WTC11 (cell line): ENCODE results near the gene NDC1. TPM values are rescaled to one million over a fixed set of nuclear protein-coding genes. Genes with fewer than 3 reads are reported as not detected.
"Not testable (repeated sequence)": the region's sequence is repeated elsewhere in the genome, so short reads cannot be mapped to it uniquely, and the experiment has no call there.

Source experiments
- ATAC-seq: fragments of 200-7000 bp; cut with Tn5 transposase; 2 replicates; pipeline ENCODE4 v1.10.0; 2021; ENCODE audit warnings: mild to moderate bottlenecking, moderate library complexity
- CTCF ChIA-PET: fragments of 300-600 bp; sonication (Branson Sonifier 250); formaldehyde crosslinking; loops from one replicate; lab custom pipeline; 2021; ENCODE audit warnings: antibody characterized with exemption; lab: Charles Lee
- POLR2A ChIA-PET: fragments of 350-600 bp; sonication (Branson Sonifier 250); formaldehyde crosslinking; loops from one replicate; lab custom pipeline; 2021; ENCODE audit warnings: antibody characterized with exemption; lab: Charles Lee
- DNase-seq: peaks from one replicate; pipeline ENCODE4 v3.0.0; 2021; ENCODE audit warnings: low spot score
- H3K27ac Mint-ChIP-seq: 2 replicates; pipeline ENCODE4 v1.8.0; 2021; ENCODE audit warnings: mixed read lengths
- H3K27me3 Mint-ChIP-seq: 2 replicates; pipeline ENCODE4 v1.8.0; 2021; ENCODE audit warnings: low read depth, mild to moderate bottlenecking, moderate library complexity, mixed read lengths
- H3K36me3 Mint-ChIP-seq: 2 replicates; pipeline ENCODE4 v1.8.0; 2021; ENCODE audit warnings: mixed read lengths
- H3K4me1 Mint-ChIP-seq: 2 replicates; pipeline ENCODE4 v1.8.0; 2022; ENCODE audit warnings: mixed read lengths
- H3K4me3 Mint-ChIP-seq: 2 replicates; pipeline ENCODE4 v1.8.0; 2021; ENCODE audit warnings: mild to moderate bottlenecking, moderate library complexity, mixed read lengths
- H3K9me3 Mint-ChIP-seq: 2 replicates; pipeline ENCODE4 v1.8.0; 2021; ENCODE audit warnings: mixed read lengths
- ARID4B ChIP-seq: sonication (generic); formaldehyde crosslinking; IDR thresholded peaks from 2 replicates; pipeline ENCODE4 v1.8.0; 2023; ENCODE audit warnings: missing genetic modification reagents, mild to moderate bottlenecking, borderline replicate concordance
- ATF1 ChIP-seq: sonication (generic); formaldehyde crosslinking; IDR thresholded peaks from 2 replicates; pipeline ENCODE4 v1.8.1; 2023; ENCODE audit warnings: mild to moderate bottlenecking, moderate library complexity, missing genetic modification reagents
- E2F5 ChIP-seq: sonication (generic); formaldehyde crosslinking; IDR thresholded peaks from 2 replicates; pipeline ENCODE4 v1.8.1; 2022; ENCODE audit warnings: mild to moderate bottlenecking, moderate library complexity, missing genetic modification reagents
- ESRRA ChIP-seq: sonication (generic); formaldehyde crosslinking; IDR thresholded peaks from 2 replicates; pipeline ENCODE4 v1.8.1; 2022; ENCODE audit warnings: mild to moderate bottlenecking, missing genetic modification reagents, borderline replicate concordance
- GRHL2 ChIP-seq: fragments of 250-450 bp; sonication (Bioruptor Pico); IDR thresholded peaks from 2 replicates; pipeline ENCODE4 v1.8.0; 2022; ENCODE audit warnings: mild to moderate bottlenecking, moderate library complexity; ENCODE audit not compliant: insufficient replicate concordance, severe bottlenecking
- MXD4 ChIP-seq: fragments of 250-450 bp; sonication (Bioruptor Pico); IDR thresholded peaks from 2 replicates; pipeline ENCODE4 v1.8.0; 2021; ENCODE audit warnings: mild to moderate bottlenecking, moderate library complexity, borderline replicate concordance
- NFE2L1 ChIP-seq: sonication (generic); formaldehyde crosslinking; IDR thresholded peaks from 2 replicates; pipeline ENCODE4 v1.8.1; 2023; ENCODE audit warnings: missing genetic modification reagents
- NR1H2 ChIP-seq: sonication (generic); formaldehyde crosslinking; IDR thresholded peaks from 2 replicates; pipeline ENCODE4 v1.9.0; 2021; ENCODE audit warnings: mild to moderate bottlenecking, moderate library complexity, missing genetic modification reagents
- RELA ChIP-seq: sonication (generic); formaldehyde crosslinking; IDR thresholded peaks from 2 replicates; pipeline ENCODE4 v1.8.1; 2022; ENCODE audit warnings: missing genetic modification reagents, mild to moderate bottlenecking, borderline replicate concordance
- SMAD3 ChIP-seq: sonication (generic); formaldehyde crosslinking; IDR thresholded peaks from 2 replicates; pipeline ENCODE4 v1.8.0; 2022; ENCODE audit warnings: missing genetic modification reagents, mild to moderate bottlenecking, borderline replicate concordance
- SOX15 ChIP-seq: fragments of 250-450 bp; sonication (Bioruptor Pico); IDR thresholded peaks from 2 replicates; pipeline ENCODE4 v1.9.0; 2021; ENCODE audit warnings: mild to moderate bottlenecking
- TEAD1 ChIP-seq: sonication (generic); formaldehyde crosslinking; IDR thresholded peaks from 2 replicates; pipeline ENCODE4 v1.8.0; 2022; ENCODE audit warnings: mild to moderate bottlenecking, missing genetic modification reagents
- USF2 ChIP-seq: sonication (generic); formaldehyde crosslinking; IDR thresholded peaks from 2 replicates; pipeline ENCODE4 v1.8.1; 2023; ENCODE audit warnings: mild to moderate bottlenecking, missing genetic modification reagents, moderate library complexity
- ZBTB21 ChIP-seq: sonication (generic); formaldehyde crosslinking; IDR thresholded peaks from 2 replicates; pipeline ENCODE4 v1.8.1; 2023; ENCODE audit warnings: mild to moderate bottlenecking, missing genetic modification reagents, borderline replicate concordance
- ZNF281 ChIP-seq: sonication (generic); formaldehyde crosslinking; IDR thresholded peaks from 2 replicates; pipeline ENCODE4 v1.8.0; 2023; ENCODE audit warnings: mild to moderate bottlenecking, missing genetic modification reagents
- ZNF512 ChIP-seq: sonication (generic); formaldehyde crosslinking; IDR thresholded peaks from 2 replicates; pipeline ENCODE4 v1.8.1; 2022; ENCODE audit warnings: missing genetic modification reagents, borderline replicate concordance
- ZSCAN18 ChIP-seq: fragments of 250-450 bp; sonication (Bioruptor Pico); IDR thresholded peaks from 2 replicates; pipeline ENCODE4 v2.1.2; 2022; ENCODE audit warnings: mild to moderate bottlenecking, moderate library complexity
- total RNA-seq: library from RNA; stranded (reverse); gene quantifications from 3 replicates; pipeline ENCODE4 v1.2.3, GENCODE V29; 2021

NDC1 gene
- total RNA-seq, 1 experiment from 2014 or later = 52.4 TPM

GRCh38 chr1:53763911-53764310, 74.2 kb downstream of the NDC1 start (continued):
- TF ChIP-seq USF2 (CRISPR knock-in tag) = no peak
- no peak for TF ChIP-seq GRHL2 (CRISPR knock-in tag)
- no peak for TF ChIP-seq ATF1 (CRISPR knock-in tag)
- TF ChIP-seq MXD4 = no peak

GRCh38 chr1:53763461-53763860, 74.6 kb downstream of the NDC1 start:
- H3K27ac Mint-ChIP-seq = no peak overlapping the region
- H3K36me3 Mint-ChIP-seq = peaks cover 16% of the 10 kb centered on the region
- H3K9me3 Mint-ChIP-seq = peaks cover 7% of the 10 kb centered on the region
- no peak overlapping the region for H3K4me3 Mint-ChIP-seq
- TF ChIP-seq ZNF281 (CRISPR knock-in tag) = no peak
- no peak for TF ChIP-seq RELA
- no peak for TF ChIP-seq SOX15 (CRISPR knock-in tag)
- no peaks in the 10 kb centered on the region for H3K27me3 Mint-ChIP-seq
- POLR2A ChIA-PET = no interaction called here
- CTCF ChIA-PET = interaction anchor here (0.7 to 2.2 kb wide), 4 partner anchors 38 to 196 kb away, joined by 3 to 6 read pairs (median 5); no protein-coding TSS in a partner anchor
- no peaks in the 10 kb centered on the region for H3K4me1 Mint-ChIP-seq
- ATAC-seq (no peak), DNase-seq (no peak)

GRCh38 chr1:53760497-53760896, 77.6 kb downstream of the NDC1 start:
- DNase-seq, ATAC-seq, POLR2A ChIA-PET, H3K27me3 Mint-ChIP-seq, H3K4me1 Mint-ChIP-seq, H3K9me3 Mint-ChIP-seq, CTCF ChIA-PET, H3K4me3 Mint-ChIP-seq: not testable (repeated sequence)
- H3K36me3 Mint-ChIP-seq = peaks cover 12% of the 10 kb centered on the region
- H3K27ac Mint-ChIP-seq = 0 out of 2 replicates have a peak overlapping the region, but pooled peaks have one; percentile 7

- Mint-ChIP-seq H3K27ac (no peak overlapping the region), H3K4me1 (peaks cover 5% of the 10 kb centered on the region), H3K27me3 (no peaks in the 10 kb centered on the region), H3K4me3 (no peak overlapping the region), H3K9me3 (peaks cover 7% of the 10 kb centered on the region), H3K36me3 (peaks cover 9% of the 10 kb centered on the region)
- ChIA-PET CTCF (interaction anchor here (0.7 to 1.5 kb wide), 2 partner anchors 40 to 270 kb away, joined by 3 to 6 read pairs; no protein-coding TSS in a partner anchor), POLR2A (no interaction called here)
- no peak for DNase-seq
- ATAC-seq = no peak
- TF ChIP-seq TEAD1 (no peak), ZBTB21 (CRISPR knock-in tag) (no peak), NR1H2 (no peak), SMAD3 (CRISPR knock-in tag) (no peak), ARID4B (CRISPR knock-in tag) (no peak), E2F5 (CRISPR knock-in tag) (no peak), ZNF512 (CRISPR knock-in tag) (no peak), ESRRA (no peak), ZSCAN18 (CRISPR knock-in tag) (no peak), MXD4 (no peak), NFE2L1 (CRISPR knock-in tag) (no peak)
Observed at GRCh38 chr1:53755874-53756273, 82.2 kb downstream of the NDC1 start.
